ENCODE measurements around the gene CEPT1. TPM values are rescaled to one million over a fixed set of nuclear protein-coding genes. Genes with fewer than 3 reads are reported as not detected.

The CEPT1 gene
- total and polyA plus RNA-seq, 2 of the 4 experiments (the other 2 are of a cell fraction): 13.3 to 27.4 TPM

DNA sequence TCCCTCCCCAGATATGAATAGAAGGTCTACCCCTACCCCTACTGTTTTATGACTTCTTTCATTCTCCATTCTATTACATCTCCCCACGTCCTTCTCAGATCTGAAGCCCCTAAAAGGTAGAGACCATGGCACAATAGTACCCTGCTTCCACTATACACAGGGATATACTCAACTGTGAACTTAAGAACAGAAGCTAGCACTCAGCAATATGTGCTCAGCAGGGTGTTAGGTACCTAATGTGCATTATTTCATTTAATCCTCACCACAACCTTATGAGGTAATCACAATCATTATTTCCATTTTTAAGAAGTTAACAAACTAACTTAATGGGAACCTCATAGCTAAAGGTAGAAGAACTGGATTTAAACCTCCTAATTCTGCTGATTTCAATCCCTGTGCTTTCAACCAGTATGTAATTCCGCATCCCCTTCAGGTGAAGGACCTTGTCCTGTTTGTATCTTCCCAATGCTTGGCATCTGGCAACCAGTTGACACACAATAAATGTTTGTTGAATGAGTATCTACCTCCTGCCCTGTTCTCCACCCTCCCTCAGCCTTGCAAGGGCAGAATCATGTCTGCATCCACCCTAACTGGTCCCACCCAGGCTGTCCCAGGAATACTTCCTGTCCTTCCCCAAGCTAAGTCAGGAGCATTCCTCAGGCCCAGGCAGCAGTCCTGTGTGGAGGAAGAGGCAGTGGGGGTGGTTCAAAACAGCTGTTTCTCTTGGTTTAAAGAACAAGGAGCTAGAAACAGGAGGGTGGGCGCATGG, 53.9 kb downstream of the CEPT1 start:
- POLR2A ChIA-PET (ENCODE audit: unreplicated experiment): no interaction called here
- no peak overlapping the region for H3K9ac ChIP-seq (ENCODE audit: low read depth, low read length)
- intact Hi-C loops (cut with micrococcal nuclease) (no loop called here), in situ Hi-C loops (cut with MboI; ENCODE audit: low sequenced_read_pairs) (no loop called here), dilution Hi-C loops (cut with HindIII; ENCODE audit: low sequenced_read_pairs, unreplicated experiment) (no loop called here)
- H4K5ac ChIP-seq (ENCODE audit: low read depth, low read length): no peak overlapping the region
- peaks cover 35% of the 10 kb centered on the region for H3K4me1 ChIP-seq (ENCODE audit: control insufficient read depth, insufficient read depth, low read length)
- H3K23ac ChIP-seq (ENCODE audit: low read depth, low read length): no peak overlapping the region
- H4K91ac ChIP-seq (ENCODE audit: insufficient read depth, low read depth, low read length): peak overlapping the region; percentile 51; the same call in 1 of the 2 replicates
- no peaks in the 10 kb centered on the region for H4K20me1 ChIP-seq (ENCODE audit: insufficient read depth, low read length)
- H2AFZ ChIP-seq (replicated peaks; ENCODE audit: low read length, poor library complexity): peak overlapping the region; percentile 9
- H3K18ac ChIP-seq (ENCODE audit: low read depth, low read length): peak overlapping the region; percentile 57
- 0 out of 4 replicates have a peak, but pooled peaks cover 0 to 5% of the 10 kb centered on the region in 2 experiments for H3K79me1 ChIP-seq (ENCODE audit: low read depth in 1 of 2, low read length in 2 of 2)
- H2AK5ac ChIP-seq (ENCODE audit: low read depth, low read length): peak overlapping the region; percentile 75
- no CpG with 5 or more reads among the region's 3 CpGs for WGBS, 2 experiments (ENCODE audit: extremely low coverage in 2 of 2, insufficient read length in 1 of 2)
- H3K9me1 ChIP-seq (ENCODE audit: insufficient read depth, low read length): peaks cover 20% of the 10 kb centered on the region
- H2BK120ac ChIP-seq (ENCODE audit: low read depth, low read length): peak overlapping the region; percentile 43; the same call in 1 of the 2 replicates
- H2BK15ac ChIP-seq (ENCODE audit: low read depth, low read length): peak overlapping the region; percentile 81; the same call in 2 of the 3 replicates
- H3K27me3 ChIP-seq (ENCODE audit: control insufficient read depth, insufficient read depth, low read length): 0 out of 2 replicates have a peak, but pooled peaks cover 4% of the 10 kb centered on the region
- no peak for ATAC-seq (ENCODE audit: low read depth)
- BruUV-seq (replicated peaks): no TSS peak
- H3K56ac ChIP-seq (ENCODE audit: extremely low read depth, insufficient read depth, low read length): no peak overlapping the region
- DNase-seq: peak; percentile 5
- TF ChIP-seq CEBPB (IDR thresholded peaks at IDR 0.05; ENCODE audit: low read depth, low read length) (no peak), BHLHE40 (IDR thresholded peaks at IDR 0.05; ENCODE audit: low read depth, low read length) (no peak)
- TF ChIP-seq, protein P1, sequence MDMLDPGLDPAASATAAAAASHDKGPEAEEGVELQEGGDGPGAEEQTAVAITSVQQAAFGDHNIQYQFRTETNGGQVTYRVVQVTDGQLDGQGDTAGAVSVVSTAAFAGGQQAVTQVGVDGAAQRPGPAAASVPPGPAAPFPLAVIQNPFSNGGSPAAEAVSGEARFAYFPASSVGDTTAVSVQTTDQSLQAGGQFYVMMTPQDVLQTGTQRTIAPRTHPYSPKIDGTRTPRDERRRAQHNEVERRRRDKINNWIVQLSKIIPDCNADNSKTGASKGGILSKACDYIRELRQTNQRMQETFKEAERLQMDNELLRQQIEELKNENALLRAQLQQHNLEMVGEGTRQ (IDR thresholded peaks at IDR 0.05; ENCODE audit: low read depth, low read length): no peak
- peak overlapping the region; percentile 48 for H3K4ac ChIP-seq (ENCODE audit: low read depth, low read length)
- no peaks in the 10 kb centered on the region for H3K9me3 ChIP-seq (ENCODE audit: control insufficient read depth, insufficient read depth, low read length)
- no peak overlapping the region; a peak in 2 of 4 replicates for H4K8ac ChIP-seq (ENCODE audit: low read depth in 2 of 2, low read length in 2 of 2)
- no peak overlapping the region for H2BK20ac ChIP-seq (ENCODE audit: low read depth, low read length)
- H3K14ac ChIP-seq (replicated peaks; ENCODE audit: low read depth, low read length): no peak overlapping the region
- H3K4me3 ChIP-seq (ENCODE audit: insufficient read depth, low read depth, low read length): no peak overlapping the region
- peak overlapping the region; percentile 25 for H2AK9ac ChIP-seq (replicated peaks; ENCODE audit: low read depth, low read length, poor library complexity)
- CTCF ChIA-PET: no interaction called here
- H2BK5ac ChIP-seq (ENCODE audit: low read depth, low read length, poor library complexity, severe bottlenecking): peak overlapping the region; percentile 7
- H3K4me2 ChIP-seq (ENCODE audit: low read depth, low read length): no peak overlapping the region
- H3K27ac ChIP-seq (ENCODE audit: insufficient read depth, low read length): peak overlapping the region; percentile 9; the same call in 1 of the 2 replicates
- H3K36me3 ChIP-seq (ENCODE audit: control insufficient read depth, insufficient read depth, low read length): no peaks in the 10 kb centered on the region

All from IMR-90 (cell line).